K562 (cell line): ENCODE measurements around the gene SLC9A1. TPM values are rescaled to one million over a fixed set of nuclear protein-coding genes. Genes with fewer than 3 reads are reported as not detected.

ENCODE experiments used
- ATAC-seq: fragments of 200-7000 bp; cut with Tn5 transposase; 3 replicates; pipeline ENCODE4 v1.9.1; 2020; ENCODE audit warnings: moderate library complexity
- BruUV-seq: library from RNA; stranded (reverse); fragments of 400-500 nt; replicated peaks from 2 replicates; lab custom pipeline; 2021; lab: Mats Ljungman, UMichigan
- CTCF ChIA-PET: fragments of 300-600 bp; formaldehyde crosslinking; extraction: SDS; loops from one replicate; lab custom pipeline; 2021; ENCODE audit warnings: low intra/inter-chr PET ratio; lab: Yijun Ruan, JAX
- POLR2A ChIA-PET: fragments of 300-600, 350-650 bp; sonication (Branson Sonifier 250); formaldehyde crosslinking; extraction: SDS; loops from one replicate; lab custom pipeline; 2021; ENCODE audit warnings: antibody characterized with exemption, inconsistent platforms; lab: Yijun Ruan, JAX
- DNase-seq, 4 experiments: peaks; one replicate each; pipeline versions ENCODE4 v3.0.0 to v3.0.0-alpha.2; 2011 to 2018; ENCODE audit warnings: low spot score in 3 of 4, mixed read lengths in 3 of 4; ENCODE audit errors: extremely low read depth in 1 of 4
- FAIRE-seq: peaks from 2 replicates; lab custom pipeline; 2011; peaks lifted over from hg19 to GRCh38; lab: Jason Lieb, UNC
- H2AFZ ChIP-seq: 2 replicates; pipeline ENCODE4 v1.6.0; 2011; ENCODE audit warnings: low read depth, low read length, control low read depth, inconsistent platforms
- H3K27ac ChIP-seq: fragments of 200-600 bp; 3 replicates; pipeline ENCODE4 v1.8.0; 2011; ENCODE audit warnings: low read depth, mild to moderate bottlenecking, control low read depth, inconsistent platforms, low read length, moderate library complexity, mixed read lengths; ENCODE audit errors: extremely low read depth
- H3K27me3 ChIP-seq, 2 experiments: fragments of 300-600 bp in 1 of 2; 2 replicates in 1 of 2; 3 replicates in 1 of 2; pipeline versions ENCODE4 v1.6.0 to v1.8.0; 2011; ENCODE audit warnings: inconsistent platforms in 2 of 2, low read length in 2 of 2, mild to moderate bottlenecking in 1 of 2, mixed read lengths in 1 of 2, moderate library complexity in 1 of 2; ENCODE audit not compliant: control insufficient read depth in 2 of 2, insufficient read depth in 2 of 2
- H3K36me3 ChIP-seq: fragments of 300-600 bp; 3 replicates; pipeline ENCODE4 v1.8.0; 2011; ENCODE audit warnings: mild to moderate bottlenecking, low read length, inconsistent platforms; ENCODE audit not compliant: control insufficient read depth, insufficient read depth
- H3K4me1 ChIP-seq, 2 experiments: fragments of 200-600 bp in 1 of 2; replicated peaks in 1 of 2; 2 replicates in 1 of 2; 3 replicates in 1 of 2; pipeline versions ENCODE4 v1.5.1 to v1.8.0; 2011; ENCODE audit warnings: inconsistent platforms in 2 of 2, low read length in 2 of 2, mild to moderate bottlenecking in 1 of 2, mixed read lengths in 1 of 2, moderate library complexity in 1 of 2; ENCODE audit not compliant: control insufficient read depth in 2 of 2, insufficient read depth in 2 of 2
- H3K4me2 ChIP-seq: 2 replicates; pipeline ENCODE4 v1.6.1; 2011; ENCODE audit warnings: low read length, control low read depth, inconsistent platforms, mixed read lengths; ENCODE audit not compliant: insufficient read depth
- H3K4me3 ChIP-seq: fragments of 200-600 bp; sonication (generic), shearing (Covaris generic); 2 replicates; pipeline ENCODE4 v1.5.1; 2016; ENCODE audit warnings: control low read depth, inconsistent platforms
- H3K79me2 ChIP-seq: fragments of 200-600 bp; 3 replicates; pipeline ENCODE4 v1.8.0; 2011; ENCODE audit warnings: low read length, inconsistent platforms; ENCODE audit not compliant: control insufficient read depth, insufficient read depth
- H3K9ac ChIP-seq, 2 experiments: 2 replicates each; pipeline versions ENCODE4 v1.6.0 to v1.6.1; 2011; ENCODE audit warnings: low read depth in 2 of 2, low read length in 2 of 2, control low read depth in 1 of 2, inconsistent platforms in 1 of 2, mild to moderate bottlenecking in 1 of 2, mixed read lengths in 1 of 2; ENCODE audit not compliant: insufficient read depth in 1 of 2
- H3K9me1 ChIP-seq: one replicate; pipeline ENCODE4 v1.6.0; 2011; ENCODE audit warnings: inconsistent platforms, mild to moderate bottlenecking, low read length, moderate library complexity; ENCODE audit not compliant: control insufficient read depth, insufficient read depth
- H3K9me3 ChIP-seq: replicated peaks from 2 replicates; pipeline ENCODE4 v1.5.1; 2011; ENCODE audit warnings: low read depth, low read length, inconsistent platforms; ENCODE audit not compliant: control insufficient read depth, insufficient read depth
- H4K20me1 ChIP-seq: replicated peaks from 2 replicates; pipeline ENCODE4 v1.6.1; 2011; ENCODE audit warnings: low read length, inconsistent platforms, mixed read lengths; ENCODE audit not compliant: control insufficient read depth, insufficient read depth
- CXXC5 ChIP-seq: fragments of 250-450 bp; sonication (Bioruptor Pico); IDR thresholded peaks from 2 replicates; pipeline ENCODE4 v1.8.0; 2022; ENCODE audit warnings: inconsistent platforms, mild to moderate bottlenecking, moderate library complexity
- ELF2 ChIP-seq: fragments of 250-450 bp; sonication (Bioruptor Pico); IDR thresholded peaks from 2 replicates; pipeline ENCODE4 v1.5.0; 2021; ENCODE audit warnings: mild to moderate bottlenecking
- GABPA ChIP-seq: fragments of 200-800 bp; sonication (Bioruptor generic); conservative IDR thresholded peaks from 2 replicates; pipeline ENCODE4 v1.6.1; 2016; ENCODE audit warnings: low read depth, missing genetic modification characterization, missing compliant biosample characterization
- MAFG ChIP-seq: fragments of 450-650 bp; conservative IDR thresholded peaks from 2 replicates; pipeline ENCODE4 v1.6.1; 2016; ENCODE audit warnings: missing genetic modification characterization, missing compliant biosample characterization
- REST ChIP-seq, 2 experiments: fragments of 450-650 bp; formaldehyde crosslinking in 1 of 2; IDR thresholded peaks; 2 replicates each; pipeline versions ENCODE4 v1.4.0 to v1.6.1; 2014 to 2020; ENCODE audit warnings: mild to moderate bottlenecking in 2 of 2, borderline replicate concordance in 1 of 2, low read depth in 1 of 2
- SRF ChIP-seq, 2 experiments: fragments of 250-450, 450-650 bp in 1 of 2; sonication (Bioruptor Pico) in 1 of 2; sonication (generic) in 1 of 2; formaldehyde crosslinking; IDR thresholded peaks; 2 replicates each; pipeline versions ENCODE4 v1.5.0 to v1.5.1; 2020 to 2022; ENCODE audit warnings: mild to moderate bottlenecking in 1 of 2, missing genetic modification reagents in 1 of 2
- ZNF449 ChIP-seq: fragments of 250-450 bp; sonication (Bioruptor Pico); IDR thresholded peaks from 2 replicates; pipeline ENCODE4 v1.8.0; 2022; ENCODE audit warnings: moderate library complexity, mild to moderate bottlenecking, inconsistent platforms
- ZNF766 ChIP-seq: fragments of 200-800 bp; sonication (Bioruptor generic); conservative IDR thresholded peaks from 2 replicates; pipeline ENCODE4 v1.6.1; 2016; ENCODE audit warnings: missing genetic modification characterization, missing compliant biosample characterization
- WGBS: fragments of 100-300 bp; shearing (Covaris generic); methylation state at CpG from one replicate; pipeline ENCODE4 v1.1.6; 2016; ENCODE audit warnings: low coverage, mixed read lengths; ENCODE audit not compliant: insufficient coverage; ENCODE audit errors: missing lambda C conversion rate; 5-methylcytosine and 5-hydroxymethylcytosine counted together
- in situ Hi-C: fragments of 300-500 bp; cut with MboI; formaldehyde crosslinking; loops from 4 replicates; pipeline ENCODE4 v1.15.0; 2018; ENCODE audit warnings: inconsistent platforms, mixed read lengths
- intact Hi-C: fragments of 100-400 bp; cut with micrococcal nuclease; formaldehyde crosslinking; loops from 2 replicates; pipeline ENCODE4 v1.14.2; 2022
- polyA plus RNA-seq, 8 experiments: library from polyadenylated mRNA; depleted of rRNA in 4 of 8; stranded (reverse) in 5 of 8; unstranded in 3 of 8; fragments of >200 nt; fragmentation: Nextera tagmentation in 2 of 8; fragmentation: Illumina TruSeq in 1 of 8; extraction: Ambion mirVana in 2 of 8; extraction: Trizol in 1 of 8; gene quantifications; 2 replicates each; pipeline versions ENCODE4 v1.2.1 to v1.2.3, GENCODE V29; 2011 to 2014; ENCODE audit warnings: inconsistent platforms in 1 of 8, missing spikeins in 1 of 8
- total RNA-seq, 7 experiments: library from RNA; depleted of rRNA in 6 of 7; stranded (reverse); fragments of >200 nt in 6 of 7; fragmentation: Illumina TruSeq in 2 of 7; extraction: Trizol in 2 of 7; gene quantifications; 2 replicates each; pipeline versions ENCODE4 v1.2.1 to v1.2.3, GENCODE V29; 2011 to 2021; ENCODE audit warnings: low replicate concordance in 1 of 7
- TF ChIP-seq, protein P1 (sequence below): fragments of 450-650 bp; formaldehyde crosslinking; IDR thresholded peaks from 2 replicates; pipeline ENCODE4 v1.4.0; 2022; ENCODE audit warnings: missing genetic modification characterization

Gene SLC9A1
- total and polyA plus RNA-seq, 9 of the 15 experiments (the other 6 are each of a cell fraction or from before 2014, with no cell fraction given) = 0.59 to 14.4 (median 2.0) TPM

DNA sequence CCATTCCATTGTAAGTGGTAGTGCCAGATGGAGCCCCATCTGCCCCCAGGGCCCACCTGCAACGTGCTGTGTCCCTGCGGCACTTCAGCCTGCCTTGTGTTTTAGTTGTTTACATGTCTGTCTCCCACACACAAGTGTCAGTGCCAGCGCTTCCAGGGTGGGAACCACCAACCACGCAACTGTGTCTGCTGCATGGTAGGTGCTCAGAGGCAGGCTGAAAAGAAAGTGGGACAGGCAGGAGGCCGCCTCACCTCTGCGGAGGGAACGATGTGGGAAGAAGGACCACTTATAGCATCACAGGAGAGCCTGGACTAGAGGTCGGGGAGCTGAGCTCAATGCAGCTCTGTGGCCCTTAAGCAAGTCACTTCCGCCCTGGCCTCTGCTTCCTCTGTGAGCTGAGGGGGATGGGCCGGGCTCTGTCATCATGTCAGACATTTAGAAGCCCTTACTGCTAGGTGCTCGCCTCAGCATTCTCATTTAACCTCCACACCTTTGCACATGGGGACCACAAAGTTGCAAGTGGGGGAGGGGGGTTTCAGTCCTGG, 17.9 kb downstream of the SLC9A1 start:
- CTCF ChIA-PET = no interaction called here
- Histone ChIP-seq H3K79me2 (no peaks in the 10 kb centered on the region; the same call in 2 of the 3 replicates), H3K36me3 (peaks cover 8% of the 10 kb centered on the region; the same call in 1 of the 3 replicates), H3K9ac (peak overlapping the region; percentile 33 to 78), H3K4me3 (no peak overlapping the region), H3K4me1 (peaks cover 33 to 34% of the 10 kb centered on the region in 2 experiments), H3K27ac (peak overlapping the region; percentile 87), H3K27me3 (no peaks in the 10 kb centered on the region), H3K9me3 (no peaks in the 10 kb centered on the region), H2AFZ (peak overlapping the region; percentile 94), H3K4me2 (peak overlapping the region; percentile 59), H3K9me1 (peaks cover 13% of the 10 kb centered on the region), H4K20me1 (no peaks in the 10 kb centered on the region; the same call in 1 of the 2 replicates)
- intact Hi-C loops = no loop called here
- 42% methylated on average over 11 of the region's 11 CpGs for WGBS
- peak; percentile 83 for ATAC-seq
- no peak for FAIRE-seq
- peak; percentile 62 to 83 (median 70) for DNase-seq
- POLR2A ChIA-PET = interaction anchor here (0.6 to 15.5 kb wide), 5 partner anchors 11 to 104 kb away, joined by 3 to 380 read pairs (median 3); partner anchors contain the start of gene SLC9A1
- BruUV-seq = no TSS peak
- in situ Hi-C loops = no loop called here
- TF ChIP-seq ZNF766 (CRISPR knock-in tag) = peak; percentile 79; the same call in 1 of the 2 replicates
- peak; percentile 82 for TF ChIP-seq GABPA (tag)
- TF ChIP-seq, protein P1, sequence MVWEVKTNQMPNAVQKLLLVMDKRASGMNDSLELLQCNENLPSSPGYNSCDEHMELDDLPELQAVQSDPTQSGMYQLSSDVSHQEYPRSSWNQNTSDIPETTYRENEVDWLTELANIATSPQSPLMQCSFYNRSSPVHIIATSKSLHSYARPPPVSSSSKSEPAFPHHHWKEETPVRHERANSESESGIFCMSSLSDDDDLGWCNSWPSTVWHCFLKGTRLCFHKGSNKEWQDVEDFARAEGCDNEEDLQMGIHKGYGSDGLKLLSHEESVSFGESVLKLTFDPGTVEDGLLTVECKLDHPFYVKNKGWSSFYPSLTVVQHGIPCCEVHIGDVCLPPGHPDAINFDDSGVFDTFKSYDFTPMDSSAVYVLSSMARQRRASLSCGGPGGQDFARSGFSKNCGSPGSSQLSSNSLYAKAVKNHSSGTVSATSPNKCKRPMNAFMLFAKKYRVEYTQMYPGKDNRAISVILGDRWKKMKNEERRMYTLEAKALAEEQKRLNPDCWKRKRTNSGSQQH (CRISPR knock-in tag) = no peak
- no peak for TF ChIP-seq MAFG
- 0 out of 2 replicates have a peak, but pooled peaks have one; percentile 14 for TF ChIP-seq ZNF449 (CRISPR knock-in tag)
- TF ChIP-seq CXXC5 = 0 out of 2 replicates have a peak, but pooled peaks have one; percentile 46
- TF ChIP-seq REST (IDR thresholded peaks at IDR 0.05; ENCODE audit: borderline replicate concordance) = no peak
- TF ChIP-seq REST (CRISPR knock-in tag; IDR thresholded peaks at IDR 0.05; ENCODE audit: low read depth) = peak; percentile 55; the same call in 1 of the 2 replicates
- TF ChIP-seq ELF2 = 0 out of 2 replicates have a peak, but pooled peaks have one; percentile 46
- 0 out of 4 replicates have a peak, but pooled peaks of 1 of the 2 experiments have one; percentile 37 for TF ChIP-seq SRF (CRISPR knock-in tag; IDR thresholded peaks at IDR 0.05)
